ENCODE data around the gene PLD1. TPM values are rescaled to one million over a fixed set of nuclear protein-coding genes. Genes with fewer than 3 reads are reported as not detected.

The PLD1 gene
- total RNA-seq, 1 donor from 2014 or later = 8.8 TPM

- Histone ChIP-seq H3K4me3 (no peak overlapping the region), H3K4me1 (no peaks in the 10 kb centered on the region), H3K27me3 (no peaks in the 10 kb centered on the region), H3K36me3 (peaks cover 23 to 34% of the 10 kb centered on the region in 2 donors), H3K9me3 (no peaks in the 10 kb centered on the region), H3K27ac (no peak overlapping the region)
- TF ChIP-seq CTCF (IDR thresholded peaks at IDR 0.05) = no peak
- no peak for DNase-seq (ENCODE audit: low spot score in 2 of 2)
- intact Hi-C loops (cut with DNase I) = no loop called here
These were observed 143.8 kb downstream of the PLD1 start for GRCh38 chr3:171666516-171666915.

- peaks cover 23 to 34% of the 10 kb centered on the region in 2 donors for H3K36me3 ChIP-seq
- H3K27ac ChIP-seq = no peak overlapping the region
- no peak overlapping the region for H3K4me3 ChIP-seq
- no peaks in the 10 kb centered on the region for H3K27me3 ChIP-seq
- intact Hi-C loops (cut with DNase I) = no loop called here
- TF ChIP-seq CTCF (IDR thresholded peaks at IDR 0.05) = no peak
- no peaks in the 10 kb centered on the region for H3K4me1 ChIP-seq
- H3K9me3 ChIP-seq = no peaks in the 10 kb centered on the region
- DNase-seq (ENCODE audit: low spot score in 2 of 2) = no peak
These were observed 146.5 kb downstream of the PLD1 start for GRCh38 chr3:171663805-171664204.

- intact Hi-C loops (cut with DNase I) = no loop called here
- no peaks in the 10 kb centered on the region for H3K4me1 ChIP-seq
- H3K27me3 ChIP-seq = no peaks in the 10 kb centered on the region
- TF ChIP-seq CTCF (IDR thresholded peaks at IDR 0.05) = no peak
- peaks cover 21 to 34% of the 10 kb centered on the region in 2 donors for H3K36me3 ChIP-seq
- no peak overlapping the region for H3K4me3 ChIP-seq
- peak overlapping the region in 1 of 2 donors; percentile 40 for H3K27ac ChIP-seq
- no peak for DNase-seq (ENCODE audit: low spot score in 2 of 2)
- no peaks in the 10 kb centered on the region for H3K9me3 ChIP-seq
These were observed 148.8 kb downstream of the PLD1 start for GRCh38 chr3:171661484-171661883.

GRCh38 chr3:171660188-171660587 is 150.1 kb downstream of the PLD1 start:
- intact Hi-C loops (cut with DNase I) = no loop called here

GRCh38 chr3:171658841-171659240 is 151.4 kb downstream of the PLD1 start:
- TF ChIP-seq CTCF (IDR thresholded peaks at IDR 0.05) = no peak
- Histone ChIP-seq H3K36me3 (peaks cover 3 to 19% of the 10 kb centered on the region in 2 donors), H3K9me3 (no peaks in the 10 kb centered on the region), H3K27ac (peak overlapping the region; percentile 11 to 59), H3K4me1 (peaks cover 0 to 11% of the 10 kb centered on the region in 2 donors), H3K27me3 (no peaks in the 10 kb centered on the region), H3K4me3 (no peak overlapping the region)
- no peak for DNase-seq (ENCODE audit: low spot score in 2 of 2)
- intact Hi-C loops (cut with DNase I) = no loop called here

More at GRCh38 chr3:171660188-171660587, 150.1 kb downstream of the PLD1 start:
- DNase-seq (ENCODE audit: low spot score in 2 of 2) = no peak
- Histone ChIP-seq H3K4me1 (peaks cover 0 to under 1% of the 10 kb centered on the region in 2 donors), H3K4me3 (no peak overlapping the region), H3K27ac (peak overlapping the region in 1 of 2 donors; percentile 40), H3K9me3 (no peaks in the 10 kb centered on the region), H3K36me3 (peaks cover 10 to 26% of the 10 kb centered on the region in 2 donors), H3K27me3 (no peaks in the 10 kb centered on the region)
- TF ChIP-seq CTCF (IDR thresholded peaks at IDR 0.05) = no peak

GRCh38 chr3:171654809-171655208 is 155.5 kb downstream of the PLD1 start:
- Histone ChIP-seq H3K27me3 (no peaks in the 10 kb centered on the region), H3K4me3 (no peak overlapping the region), H3K4me1 (peaks cover 0 to 13% of the 10 kb centered on the region in 2 donors), H3K27ac (peak overlapping the region; percentile 60 to 67), H3K9me3 (no peaks in the 10 kb centered on the region), H3K36me3 (no peaks in the 10 kb centered on the region)
- intact Hi-C loops (cut with DNase I) = loop anchor here (5.0 kb wide), 2 partner anchors 52 to 687 kb away; no protein-coding TSS in a partner anchor
- peak in 1 of 2 donors; percentile 82 for DNase-seq (ENCODE audit: low spot score in 2 of 2)
- TF ChIP-seq CTCF (IDR thresholded peaks at IDR 0.05) = no peak
